Neural cell (in vitro differentiated cells): ENCODE measurements around the gene NXPE2.

Experiments used
- RAD21 ChIP-seq: fragments of 450-650 bp; conservative IDR thresholded peaks from 2 replicates; pipeline ENCODE4 v1.6.1; 2014; ENCODE audit warnings: antibody characterized with exemption, mild to moderate bottlenecking, moderate library complexity
- SMC3 ChIP-seq: fragments of 450-650 bp; conservative IDR thresholded peaks from 2 replicates; pipeline ENCODE4 v1.6.1; 2014; ENCODE audit warnings: antibody characterized with exemption, mild to moderate bottlenecking, moderate library complexity; ENCODE audit not compliant: poor library complexity
- TF ChIP-seq, protein P1 (sequence below): fragments of 450-650 bp; IDR thresholded peaks from 2 replicates; pipeline ENCODE4 v1.5.1; 2014; ENCODE audit warnings: antibody characterized with exemption, mild to moderate bottlenecking, moderate library complexity; ENCODE audit not compliant: poor library complexity, severe bottlenecking

DNA sequence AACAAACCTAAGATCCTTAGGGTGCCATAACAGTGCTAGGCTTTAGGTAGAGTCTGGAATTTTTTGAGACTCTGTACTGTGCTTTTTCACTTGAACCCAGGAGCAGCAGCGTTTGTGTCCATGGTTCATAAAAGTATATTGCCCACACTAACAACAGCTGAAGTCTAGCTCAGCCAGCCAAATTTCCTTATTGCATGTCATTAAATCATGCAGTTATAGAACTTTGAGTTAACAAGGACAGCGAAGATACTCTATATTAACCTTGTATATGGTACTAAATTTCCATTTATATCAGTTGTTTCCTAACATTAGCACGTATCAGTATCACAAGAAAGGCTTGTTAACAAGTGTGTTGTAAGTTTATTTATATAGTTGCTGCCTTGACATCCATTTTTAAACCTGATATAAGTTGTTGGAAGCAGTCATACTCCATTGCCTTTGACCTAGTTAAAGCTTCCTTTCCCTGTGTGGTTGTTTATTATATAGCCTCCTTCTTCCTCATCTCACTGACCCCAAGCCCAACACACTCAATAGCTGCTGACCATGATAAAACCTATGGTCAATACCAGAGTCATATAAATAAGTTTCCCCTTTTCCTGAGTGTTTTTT is 46.7 kb downstream of the NXPE2 start:
- TF ChIP-seq RAD21 (no peak), SMC3 (no peak)
- TF ChIP-seq, protein P1, sequence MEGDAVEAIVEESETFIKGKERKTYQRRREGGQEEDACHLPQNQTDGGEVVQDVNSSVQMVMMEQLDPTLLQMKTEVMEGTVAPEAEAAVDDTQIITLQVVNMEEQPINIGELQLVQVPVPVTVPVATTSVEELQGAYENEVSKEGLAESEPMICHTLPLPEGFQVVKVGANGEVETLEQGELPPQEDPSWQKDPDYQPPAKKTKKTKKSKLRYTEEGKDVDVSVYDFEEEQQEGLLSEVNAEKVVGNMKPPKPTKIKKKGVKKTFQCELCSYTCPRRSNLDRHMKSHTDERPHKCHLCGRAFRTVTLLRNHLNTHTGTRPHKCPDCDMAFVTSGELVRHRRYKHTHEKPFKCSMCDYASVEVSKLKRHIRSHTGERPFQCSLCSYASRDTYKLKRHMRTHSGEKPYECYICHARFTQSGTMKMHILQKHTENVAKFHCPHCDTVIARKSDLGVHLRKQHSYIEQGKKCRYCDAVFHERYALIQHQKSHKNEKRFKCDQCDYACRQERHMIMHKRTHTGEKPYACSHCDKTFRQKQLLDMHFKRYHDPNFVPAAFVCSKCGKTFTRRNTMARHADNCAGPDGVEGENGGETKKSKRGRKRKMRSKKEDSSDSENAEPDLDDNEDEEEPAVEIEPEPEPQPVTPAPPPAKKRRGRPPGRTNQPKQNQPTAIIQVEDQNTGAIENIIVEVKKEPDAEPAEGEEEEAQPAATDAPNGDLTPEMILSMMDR: no peak
